Keratinocyte (primary cell): Measurements from ENCODE around the gene CCDC40.

ENCODE experiments used
- EZH2 ChIP-seq: IDR thresholded peaks from one replicate; pipeline ENCODE4 v1.6.1; 2012; ENCODE audit warnings: inconsistent platforms, mild to moderate bottlenecking, low read length, moderate library complexity
- TF ChIP-seq, protein P1 (sequence below), 3 experiments: IDR thresholded peaks in 1 of 3; conservative IDR thresholded peaks in 1 of 3; optimal IDR thresholded peaks in 1 of 3; 2 replicates in 2 of 3; 3 replicates in 1 of 3; pipeline versions ENCODE3 to v1.5.1; 2011; ENCODE audit warnings: low read length in 3 of 3, mild to moderate bottlenecking in 3 of 3, moderate library complexity in 2 of 3, control low read depth in 1 of 3, inconsistent platforms in 1 of 3; ENCODE audit not compliant: insufficient read depth in 2 of 3; ENCODE audit errors: extremely low read depth in 1 of 3

DNA sequence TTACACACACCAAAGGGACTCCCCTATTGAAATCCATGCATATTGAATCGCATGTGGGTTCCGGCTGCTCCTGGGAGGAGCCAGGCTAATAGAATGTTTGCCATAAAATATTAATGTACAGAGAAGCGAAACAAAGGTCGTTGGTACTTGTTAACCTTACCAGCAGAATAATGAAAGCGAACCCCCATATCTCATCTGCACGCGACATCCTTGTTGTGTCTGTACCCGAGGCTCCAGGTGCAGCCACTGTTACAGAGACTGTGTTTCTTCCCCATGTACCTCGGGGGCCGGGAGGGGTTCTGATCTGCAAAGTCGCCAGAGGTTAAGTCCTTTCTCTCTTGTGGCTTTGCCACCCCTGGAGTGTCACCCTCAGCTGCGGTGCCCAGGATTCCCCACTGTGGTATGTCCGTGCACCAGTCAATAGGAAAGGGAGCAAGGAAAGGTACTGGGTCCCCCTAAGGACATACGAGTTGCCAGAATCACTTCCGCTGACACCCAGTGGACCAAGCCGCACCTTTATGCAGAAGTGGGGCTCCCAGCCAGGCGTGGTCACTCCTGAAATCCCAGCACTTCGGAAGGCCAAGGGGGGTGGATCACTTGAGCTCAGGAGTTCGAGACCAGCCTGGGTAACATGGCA lies 67.1 kb downstream of the CCDC40 start:
- TF ChIP-seq, protein P1, sequence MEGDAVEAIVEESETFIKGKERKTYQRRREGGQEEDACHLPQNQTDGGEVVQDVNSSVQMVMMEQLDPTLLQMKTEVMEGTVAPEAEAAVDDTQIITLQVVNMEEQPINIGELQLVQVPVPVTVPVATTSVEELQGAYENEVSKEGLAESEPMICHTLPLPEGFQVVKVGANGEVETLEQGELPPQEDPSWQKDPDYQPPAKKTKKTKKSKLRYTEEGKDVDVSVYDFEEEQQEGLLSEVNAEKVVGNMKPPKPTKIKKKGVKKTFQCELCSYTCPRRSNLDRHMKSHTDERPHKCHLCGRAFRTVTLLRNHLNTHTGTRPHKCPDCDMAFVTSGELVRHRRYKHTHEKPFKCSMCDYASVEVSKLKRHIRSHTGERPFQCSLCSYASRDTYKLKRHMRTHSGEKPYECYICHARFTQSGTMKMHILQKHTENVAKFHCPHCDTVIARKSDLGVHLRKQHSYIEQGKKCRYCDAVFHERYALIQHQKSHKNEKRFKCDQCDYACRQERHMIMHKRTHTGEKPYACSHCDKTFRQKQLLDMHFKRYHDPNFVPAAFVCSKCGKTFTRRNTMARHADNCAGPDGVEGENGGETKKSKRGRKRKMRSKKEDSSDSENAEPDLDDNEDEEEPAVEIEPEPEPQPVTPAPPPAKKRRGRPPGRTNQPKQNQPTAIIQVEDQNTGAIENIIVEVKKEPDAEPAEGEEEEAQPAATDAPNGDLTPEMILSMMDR (optimal IDR thresholded peaks at IDR 0.05 in 1 of 3, IDR thresholded peaks at IDR 0.05 in 1 of 3, conservative IDR thresholded peaks at IDR 0.05 in 1 of 3; ENCODE audit: extremely low read depth in 1 of 3, insufficient read depth in 2 of 3, low read length in 3 of 3), result no peak
- no peak for TF ChIP-seq EZH2
